Aorta (tissue), 5 donors: ENCODE results near the gene OR2K2. TPM values are rescaled to one million over a fixed set of nuclear protein-coding genes. Genes with fewer than 3 reads are reported as not detected.
"Not testable (repeated sequence)": the region's sequence is repeated elsewhere in the genome, so short reads cannot be mapped to it uniquely, and the experiment has no call there.

Experiments used
- ATAC-seq: fragments of 200-7000 bp; cut with Tn5 transposase; one replicate; pipeline ENCODE4 v1.9.1; 2022; ENCODE audit warnings: moderate library complexity; ENCODE audit not compliant: low FRiP score
- DNase-seq, 2 donors: peaks; one replicate each; pipeline ENCODE4 v3.0.0-alpha.2; 2020
- H3K27ac ChIP-seq, 2 donors: one replicate each; pipeline ENCODE4 v1.5.1; 2013; ENCODE audit warnings: low read length in 2 of 2, mild to moderate bottlenecking in 2 of 2, moderate library complexity in 2 of 2, control low read depth in 1 of 2, inconsistent platforms in 1 of 2, low read depth in 1 of 2
- H3K27me3 ChIP-seq, 2 donors: one replicate each; pipeline ENCODE4 v1.6.1; 2013; ENCODE audit warnings: control low read depth in 1 of 2, low read length in 1 of 2, mild to moderate bottlenecking in 1 of 2, moderate library complexity in 1 of 2; ENCODE audit not compliant: insufficient read depth in 2 of 2, control insufficient read depth in 1 of 2
- H3K36me3 ChIP-seq, 2 donors: one replicate each; pipeline ENCODE4 v1.6.1; 2013; ENCODE audit warnings: control low read depth in 1 of 2, low read length in 1 of 2, mild to moderate bottlenecking in 1 of 2; ENCODE audit not compliant: insufficient read depth in 2 of 2, control insufficient read depth in 1 of 2
- H3K4me1 ChIP-seq, 2 donors: one replicate each; pipeline ENCODE4 v1.6.1; 2013; ENCODE audit warnings: low read length in 2 of 2, control low read depth in 1 of 2, mild to moderate bottlenecking in 1 of 2, moderate library complexity in 1 of 2; ENCODE audit not compliant: insufficient read depth in 2 of 2, control insufficient read depth in 1 of 2
- H3K4me3 ChIP-seq, 2 donors: one replicate each; pipeline ENCODE4 v1.5.1; 2013; ENCODE audit warnings: low read length in 2 of 2, control low read depth in 1 of 2, mild to moderate bottlenecking in 1 of 2
- H3K9me3 ChIP-seq: one replicate; pipeline ENCODE4 v1.6.1; 2013; ENCODE audit warnings: mild to moderate bottlenecking, low read length; ENCODE audit not compliant: control insufficient read depth
- WGBS, 2 donors: extraction: QIAGEN DNeasy Blood & Tissue Kit; methylation state at CpG; one replicate each; pipeline ENCODE4 v1.1.7; 2013; 5-methylcytosine and 5-hydroxymethylcytosine counted together
- intact Hi-C, 2 donors: fragments of 100-400 bp; cut with DNase I; formaldehyde crosslinking; loops; one replicate each; pipeline versions ENCODE4 v1.14.2 to v1.15.0; 2022
- polyA plus RNA-seq, 2 donors: library from polyadenylated mRNA; stranded (reverse); fragments of 200-250 nt; gene quantifications; one replicate each; pipeline ENCODE4 v1.2.3, GENCODE V29; 2013
- total RNA-seq, 2 donors: library from RNA; stranded (reverse); fragmentation: NEBNext Ultra II Directional; extraction: Animal tissue kit (Norgen Biotek cat#: 25700); gene quantifications; one replicate each; pipeline ENCODE4 v1.2.1, GENCODE V29; 2021
- donor health status: healthy with polysubstance abuse.
- donor health status: Bipolar disorder and iron deficiency.
- donor health status: DM: no; HTN: no; CAD: no.
- donor health status: DM: no; HTN: no; CAD: no.
- donor health status: DM: yes; HTN: yes; CAD: no.

OR2K2 gene
- total and polyA plus RNA-seq, 4 donors = not detected

GRCh38 chr9:111300140-111300735 is 29.8 kb downstream of the OR2K2 start:
- Histone ChIP-seq H3K27me3 (no peaks in the 10 kb centered on the region), H3K36me3 (no peaks in the 10 kb centered on the region), H3K9me3 (no peaks in the 10 kb centered on the region), H3K27ac (no peak overlapping the region), H3K4me3 (no peak overlapping the region), H3K4me1 (no peaks in the 10 kb centered on the region)
- intact Hi-C loops = loop anchor here (5.0 to 10.0 kb wide), 2 partner anchors 663 to 875 kb away; no protein-coding TSS in a partner anchor
- DNase-seq (no peak), ATAC-seq (no peak)
- 84 to 86% methylated on average over 4 of the region's 4 CpGs for WGBS, 2 donors

DNA sequence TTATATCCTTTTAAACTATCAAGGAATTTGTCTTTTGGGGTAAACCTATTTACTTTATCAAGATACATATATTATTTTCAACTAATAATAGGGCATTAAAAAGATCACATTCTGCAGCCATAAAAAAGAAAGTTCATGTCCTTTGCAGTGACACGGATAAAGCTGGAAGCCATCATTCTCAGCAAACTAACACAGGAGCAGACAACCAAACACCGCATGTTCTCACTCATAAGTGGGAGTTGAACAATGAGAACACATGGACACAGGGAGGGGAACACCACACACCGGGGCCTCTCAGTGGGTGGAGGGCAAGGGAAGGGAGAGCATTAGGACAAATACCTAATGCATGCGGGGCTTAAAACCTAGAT is 30.4 kb downstream of the OR2K2 start:
- WGBS, 2 donors = 19 to 23% methylated on average over 4 of the region's 4 CpGs
- H3K4me1 ChIP-seq, ATAC-seq, H3K27me3 ChIP-seq, H3K36me3 ChIP-seq, H3K4me3 ChIP-seq, H3K9me3 ChIP-seq, DNase-seq, H3K27ac ChIP-seq: not testable (repeated sequence)
- intact Hi-C loops = loop anchor here (2.0 to 10.0 kb wide), 3 partner anchors 262 to 661 kb away; partner anchors contain the start of gene LPAR1 (in 2 of the 2)

- DNase-seq = peak in 1 of 2 donors; percentile 69
- ATAC-seq = peak; percentile 92
- Histone ChIP-seq H3K27me3 (no peaks in the 10 kb centered on the region), H3K36me3 (no peaks in the 10 kb centered on the region), H3K9me3 (no peaks in the 10 kb centered on the region), H3K4me3 (peak overlapping the region in 1 of 2 donors; percentile 48), H3K4me1 (no peaks in the 10 kb centered on the region), H3K27ac (peak overlapping the region in 1 of 2 donors; percentile 81)
- intact Hi-C loops = loop anchor here (2.0 to 10.0 kb wide), 3 partner anchors 262 to 660 kb away; partner anchors contain the start of gene LPAR1 (in 2 of the 2)
- WGBS, 2 donors = 1% methylated on average over 6 of the region's 6 CpGs
These were observed 31.1 kb downstream of the OR2K2 start for GRCh38 chr9:111298731-111299598.

DNA sequence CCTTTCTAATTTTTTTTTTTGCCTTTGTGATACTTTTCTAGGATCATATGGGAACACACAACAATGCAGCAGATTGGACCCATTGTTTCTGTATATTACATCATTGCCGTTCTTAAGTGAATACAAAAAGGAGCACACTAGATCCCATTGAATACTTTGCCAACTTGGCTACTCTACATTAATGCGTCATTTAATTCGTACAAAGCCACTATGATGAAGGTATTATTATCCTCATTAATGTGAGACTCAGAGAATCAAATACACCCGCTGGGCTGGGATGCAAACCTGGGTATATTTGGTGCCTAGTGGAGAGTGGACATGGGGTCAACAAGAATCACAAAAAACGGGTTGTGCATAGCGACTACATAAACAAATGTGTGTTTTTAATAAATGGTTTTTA is 31.9 kb downstream of the OR2K2 start:
- intact Hi-C loops = loop anchor here (2.0 to 10.0 kb wide), 3 partner anchors 261 to 659 kb away; partner anchors contain the start of gene LPAR1 (in 2 of the 2)
- ATAC-seq = no peak
- H3K9me3 ChIP-seq = no peaks in the 10 kb centered on the region
- no peaks in the 10 kb centered on the region for H3K4me1 ChIP-seq
- no peak overlapping the region for H3K27ac ChIP-seq
- no peaks in the 10 kb centered on the region for H3K36me3 ChIP-seq
- no peak for DNase-seq
- WGBS, 2 donors = 85 to 88% methylated on average over 6 of the region's 6 CpGs
- no peak overlapping the region for H3K4me3 ChIP-seq
- no peaks in the 10 kb centered on the region for H3K27me3 ChIP-seq

GRCh38 chr9:111297066-111297824 is 32.8 kb downstream of the OR2K2 start:
- ATAC-seq = no peak
- H3K27ac ChIP-seq = no peak overlapping the region
- H3K36me3 ChIP-seq = no peaks in the 10 kb centered on the region
- DNase-seq = no peak
- no peaks in the 10 kb centered on the region for H3K4me1 ChIP-seq
- intact Hi-C loops = loop anchor here (5.0 to 10.0 kb wide), 2 partner anchors 260 to 402 kb away; partner anchors contain the start of gene LPAR1 (in 2 of the 2)
- no peaks in the 10 kb centered on the region for H3K27me3 ChIP-seq
- H3K4me3 ChIP-seq = no peak overlapping the region
- no peaks in the 10 kb centered on the region for H3K9me3 ChIP-seq
- 88% methylated on average over 2 of the region's 2 CpGs for WGBS, 2 donors

DNA sequence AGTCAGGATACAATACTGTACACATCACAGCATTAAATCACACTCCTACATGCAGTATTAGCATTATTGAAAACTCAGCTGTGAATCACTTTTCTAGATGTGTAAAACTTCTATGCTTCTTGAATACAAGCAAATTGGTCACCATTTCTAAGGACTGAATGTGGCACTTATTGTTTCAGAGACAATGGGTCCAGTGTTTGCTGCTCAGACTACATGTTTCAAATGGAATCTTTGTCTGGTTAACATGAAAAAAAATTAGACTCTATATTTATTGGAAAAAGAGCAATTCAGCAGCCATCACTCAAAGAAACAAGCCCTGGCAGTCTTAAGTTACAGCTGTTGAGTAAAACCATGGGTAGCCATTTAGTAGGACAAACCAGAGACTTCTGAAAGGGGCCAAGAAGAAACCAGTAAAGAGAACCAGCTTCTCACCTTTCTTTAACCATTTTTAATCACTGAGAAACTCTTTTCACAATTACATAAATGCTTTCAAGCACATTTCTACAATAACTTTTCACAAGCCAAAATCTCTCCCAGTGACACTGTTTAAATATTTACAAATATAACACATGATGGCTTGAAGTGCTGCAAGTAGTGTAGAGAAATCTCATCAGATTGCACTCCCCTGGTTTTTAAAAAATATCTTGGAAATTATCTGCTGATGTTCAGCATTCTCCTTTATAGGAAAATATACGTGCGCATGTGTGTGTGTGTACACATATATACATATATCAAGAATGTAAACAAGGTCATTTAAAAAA is 35.2 kb downstream of the OR2K2 start:
- 95 to 98% methylated on average over 2 of the region's 2 CpGs for WGBS, 2 donors
- intact Hi-C loops = loop anchor here (5.0 to 10.0 kb wide), 2 partner anchors 258 to 400 kb away; partner anchors contain the start of gene LPAR1 (in 2 of the 2)
- no peak overlapping the region for H3K4me3 ChIP-seq
- H3K9me3 ChIP-seq = no peaks in the 10 kb centered on the region
- H3K27me3 ChIP-seq = no peaks in the 10 kb centered on the region
- no peak for ATAC-seq
- DNase-seq = no peak
- no peaks in the 10 kb centered on the region for H3K4me1 ChIP-seq
- no peak overlapping the region for H3K27ac ChIP-seq
- no peaks in the 10 kb centered on the region for H3K36me3 ChIP-seq

DNA sequence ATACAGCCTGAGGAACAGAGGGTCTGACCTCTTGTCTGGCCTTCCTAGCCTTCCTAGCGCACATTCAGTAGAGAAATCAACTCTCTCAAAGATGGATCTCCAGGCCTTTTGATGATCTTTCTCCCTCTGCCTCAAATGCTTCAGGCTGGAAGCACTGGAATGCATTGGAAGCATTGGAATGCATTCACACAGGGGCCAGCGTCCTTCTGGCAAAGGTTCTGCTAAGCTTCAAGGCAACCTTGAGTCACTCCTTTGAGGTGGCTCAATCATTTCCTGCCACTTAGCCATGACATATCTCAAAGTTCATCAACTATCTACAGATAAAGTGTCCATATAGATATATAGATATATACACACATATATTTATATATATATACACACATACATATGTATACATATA is 42.9 kb downstream of the OR2K2 start:
- no peaks in the 10 kb centered on the region for H3K27me3 ChIP-seq
- DNase-seq (no peak), ATAC-seq (no peak)
- H3K9me3 ChIP-seq = no peaks in the 10 kb centered on the region
- no peaks in the 10 kb centered on the region for H3K36me3 ChIP-seq
- H3K27ac ChIP-seq = no peak overlapping the region
- intact Hi-C loops = no loop called here
- WGBS, 2 donors = 50 to 53% methylated on average over 2 of the region's 2 CpGs
- H3K4me1 ChIP-seq = no peaks in the 10 kb centered on the region
- no peak overlapping the region for H3K4me3 ChIP-seq

- intact Hi-C loops = no loop called here
- H3K27me3 ChIP-seq = no peaks in the 10 kb centered on the region
These were observed 45.3 kb downstream of the OR2K2 start for GRCh38 chr9:111284703-111285102.

More at GRCh38 chr9:111284703-111285102, 45.3 kb downstream of the OR2K2 start:
- no peak for DNase-seq
- ATAC-seq = no peak
- no peaks in the 10 kb centered on the region for H3K9me3 ChIP-seq
- 62 to 67% methylated on average over 4 of the region's 4 CpGs for WGBS, 2 donors
- no peak overlapping the region for H3K4me3 ChIP-seq
- no peaks in the 10 kb centered on the region for H3K4me1 ChIP-seq
- H3K27ac ChIP-seq = no peak overlapping the region
- no peaks in the 10 kb centered on the region for H3K36me3 ChIP-seq
